Measurements from ENCODE around the gene KANSL2. TPM values are rescaled to one million over a fixed set of nuclear protein-coding genes. Genes with fewer than 3 reads are reported as not detected.

The KANSL2 gene, protein sequence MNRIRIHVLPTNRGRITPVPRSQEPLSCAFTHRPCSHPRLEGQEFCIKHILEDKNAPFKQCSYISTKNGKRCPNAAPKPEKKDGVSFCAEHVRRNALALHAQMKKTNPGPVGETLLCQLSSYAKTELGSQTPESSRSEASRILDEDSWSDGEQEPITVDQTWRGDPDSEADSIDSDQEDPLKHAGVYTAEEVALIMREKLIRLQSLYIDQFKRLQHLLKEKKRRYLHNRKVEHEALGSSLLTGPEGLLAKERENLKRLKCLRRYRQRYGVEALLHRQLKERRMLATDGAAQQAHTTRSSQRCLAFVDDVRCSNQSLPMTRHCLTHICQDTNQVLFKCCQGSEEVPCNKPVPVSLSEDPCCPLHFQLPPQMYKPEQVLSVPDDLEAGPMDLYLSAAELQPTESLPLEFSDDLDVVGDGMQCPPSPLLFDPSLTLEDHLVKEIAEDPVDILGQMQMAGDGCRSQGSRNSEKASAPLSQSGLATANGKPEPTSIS
- total RNA-seq: 41.1 and 53.7 TPM in 2 replicates

DNA sequence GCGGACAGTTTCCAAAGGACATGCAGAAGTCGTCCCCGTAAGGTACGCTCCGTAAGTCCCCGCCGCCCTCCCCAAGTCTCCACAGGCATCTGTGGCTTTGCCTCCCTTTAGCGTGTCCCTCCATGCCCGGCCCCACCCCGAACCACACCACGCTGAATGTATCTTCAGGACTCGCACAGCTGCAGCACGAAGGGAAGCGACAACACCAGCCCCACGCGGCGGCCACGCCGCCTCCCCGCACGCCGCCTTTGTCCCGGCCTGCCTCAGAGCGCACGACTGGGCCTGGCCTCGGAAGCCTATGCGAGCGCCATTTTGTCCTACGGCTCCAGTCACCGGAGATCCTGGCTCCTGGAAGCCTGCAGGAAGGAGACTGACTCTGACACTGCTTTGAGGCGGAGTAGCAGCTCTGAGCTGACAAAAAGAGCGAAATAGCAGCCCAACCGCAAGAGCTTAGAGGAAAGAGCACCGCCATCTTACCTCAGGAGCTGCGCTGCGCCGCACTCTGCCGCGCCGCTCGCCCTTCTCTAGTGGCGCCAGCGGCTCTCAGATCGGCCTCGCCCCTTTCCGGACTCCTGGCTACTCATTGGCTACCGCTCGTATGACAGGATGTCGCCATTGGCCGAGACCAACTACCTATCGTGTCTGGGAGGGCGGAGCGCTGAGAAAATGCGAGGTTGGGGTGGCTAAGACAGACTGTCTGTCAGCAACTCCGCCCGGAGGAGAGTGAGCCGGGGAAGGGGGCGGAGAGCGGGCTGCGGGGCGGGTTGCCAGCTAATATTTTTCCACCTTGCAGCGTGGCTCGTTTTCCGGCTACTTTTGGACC is at the start of gene KANSL2:
Gene KANSL2, minus strand, starts transcription at position 529 of the 823 bp plus-strand sequence. CDS start 606 bp downstream, outside the sequence.

DNA sequence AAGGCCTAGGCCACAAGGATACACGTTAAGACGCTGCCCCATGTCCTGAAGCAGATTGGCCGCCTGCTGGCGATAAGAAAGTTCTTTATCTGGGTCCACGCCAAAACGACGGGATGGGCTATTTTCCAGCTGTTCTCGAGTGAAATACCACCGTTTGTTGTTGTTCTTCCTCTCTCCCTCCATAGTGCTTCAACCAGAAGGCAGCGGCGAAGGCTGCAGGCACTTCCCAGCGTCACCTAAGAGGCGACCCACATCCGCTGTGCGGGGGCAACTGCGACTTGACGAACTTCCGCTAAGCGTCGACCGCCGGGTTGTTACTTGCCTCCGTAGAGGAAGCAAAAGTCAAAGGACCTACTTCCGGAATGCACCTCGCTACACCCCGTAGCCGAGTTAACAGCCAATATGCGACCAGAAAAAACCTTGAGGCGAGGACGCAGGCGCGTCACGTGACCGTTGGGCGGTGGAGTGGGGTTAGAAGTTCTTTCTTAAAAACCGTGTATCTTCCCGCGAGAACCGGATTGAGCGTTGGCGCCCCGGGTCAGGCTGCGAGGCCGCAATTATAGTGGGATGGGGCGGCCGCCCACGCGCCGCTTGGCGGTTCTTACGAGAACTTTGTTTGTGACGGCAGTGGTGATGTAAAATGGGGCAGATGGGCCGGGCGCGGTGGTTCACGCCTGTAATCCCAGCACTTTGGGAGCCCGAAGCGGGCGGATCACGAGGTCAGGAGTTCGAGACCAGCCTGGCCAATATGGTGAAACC is 34.6 kb upstream of the KANSL2 start, which contains the start of gene CCNT1:
Gene CCNT1, minus strand, starts transcription at position 215 of the 759 bp plus-strand sequence. Its CDS starts 32 bp downstream, at position 183.

Other genes starting within 250 kb of the KANSL2 start
- gene ANP32D, start 209.7 kb downstream of the KANSL2 start, total RNA-seq: 0.09 TPM in 1 of 2 replicates, not detected in the other
- gene C12orf54, start 199.7 kb downstream of the KANSL2 start, total RNA-seq: not detected in 2 replicates
- not detected in 2 replicates for gene OR8S1, start 156.6 kb downstream of the KANSL2 start, total RNA-seq
- not detected in 2 replicates for gene LALBA, start 112.2 kb downstream of the KANSL2 start, total RNA-seq
- gene CCNT1, start 34.5 kb upstream of the KANSL2 start, total RNA-seq: 18.1 and 24.0 TPM in 2 replicates
- 29.5 and 29.7 TPM in 2 replicates for gene ADCY6, start 106.9 kb upstream of the KANSL2 start, total RNA-seq
- gene CACNB3, start 136.3 kb upstream of the KANSL2 start, total RNA-seq: 5.5 and 6.2 TPM in 2 replicates
- 58.8 and 69.5 TPM in 2 replicates for gene DDX23, start 169.9 kb upstream of the KANSL2 start, total RNA-seq
- gene RND1, start 183.6 kb upstream of the KANSL2 start, total RNA-seq: 2.1 and 2.4 TPM in 2 replicates
- gene FKBP11, start 243.3 kb upstream of the KANSL2 start, total RNA-seq: 8.3 and 11.5 TPM in 2 replicates

Measured in dermis lymphatic vessel endothelial cell (primary cell).